ENCODE measurements around the gene PRR9. TPM values are rescaled to one million over a fixed set of nuclear protein-coding genes. Genes with fewer than 3 reads are reported as not detected.

The PRR9 gene
- total RNA-seq, 2 donors from 2014 or later: not detected

DNA sequence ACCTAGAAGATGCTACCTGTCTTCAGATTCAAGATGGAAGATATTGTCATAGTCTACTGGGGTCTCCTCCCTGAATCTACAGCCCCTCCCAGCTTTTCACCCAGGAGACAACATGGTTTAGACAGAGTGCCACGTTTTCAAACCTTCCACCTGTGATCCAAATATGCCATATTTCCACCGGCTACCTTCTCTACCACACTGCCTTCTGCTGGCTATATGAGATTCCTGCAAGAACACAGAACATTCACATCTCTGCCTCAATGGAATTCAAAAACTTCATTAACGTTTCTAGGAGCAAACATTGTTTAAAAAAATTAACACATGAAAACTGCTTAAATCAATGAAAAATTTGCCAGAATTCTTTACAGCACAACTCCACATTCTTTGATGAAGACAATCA is 27.0 kb upstream of the PRR9 start:
- DNase-seq (ENCODE audit: low spot score): no peak
- no peak for TF ChIP-seq CTCF (IDR thresholded peaks at IDR 0.05)

GRCh38 chr1:153192697-153193096 is 24.7 kb upstream of the PRR9 start:
- no peak for TF ChIP-seq CTCF (IDR thresholded peaks at IDR 0.05)
- no peaks in the 10 kb centered on the region for H3K27me3 ChIP-seq (replicated peaks; ENCODE audit: insufficient read depth)
- no peaks in the 10 kb centered on the region for H3K9me3 ChIP-seq
- no peaks in the 10 kb centered on the region for H3K36me3 ChIP-seq
- DNase-seq (ENCODE audit: low spot score) (no peak), ATAC-seq (ENCODE audit: insufficient number of reproducible peaks, low FRiP score, low read depth) (no peak)
- no peak overlapping the region for H3K27ac ChIP-seq
- no peaks in the 10 kb centered on the region for H3K4me1 ChIP-seq (ENCODE audit: control insufficient read depth in 1 of 2, low read depth in 2 of 2)
- H3K4me3 ChIP-seq: no peak overlapping the region

More for the DNA sequence above, 27.0 kb upstream of the PRR9 start:
- no peaks in the 10 kb centered on the region for H3K4me1 ChIP-seq (ENCODE audit: control insufficient read depth in 1 of 2, low read depth in 2 of 2)
- no peak for ATAC-seq (ENCODE audit: insufficient number of reproducible peaks, low FRiP score, low read depth)
- no peaks in the 10 kb centered on the region for H3K9me3 ChIP-seq
- no peaks in the 10 kb centered on the region for H3K27me3 ChIP-seq (replicated peaks; ENCODE audit: insufficient read depth)
- H3K27ac ChIP-seq: no peak overlapping the region
- H3K36me3 ChIP-seq: no peaks in the 10 kb centered on the region
- no peak overlapping the region for H3K4me3 ChIP-seq

- no peak for TF ChIP-seq CTCF (IDR thresholded peaks at IDR 0.05)
- Histone ChIP-seq H3K27me3 (replicated peaks; ENCODE audit: insufficient read depth) (no peaks in the 10 kb centered on the region), H3K36me3 (no peaks in the 10 kb centered on the region), H3K4me3 (no peak overlapping the region), H3K27ac (no peak overlapping the region), H3K9me3 (no peaks in the 10 kb centered on the region), H3K4me1 (ENCODE audit: control insufficient read depth in 1 of 2, low read depth in 2 of 2) (no peaks in the 10 kb centered on the region)
- DNase-seq (ENCODE audit: low spot score): no peak
- ATAC-seq (ENCODE audit: insufficient number of reproducible peaks, low FRiP score, low read depth): no peak
Measured at GRCh38 chr1:153194331-153195050, 22.9 kb upstream of the PRR9 start.

- DNase-seq (ENCODE audit: low spot score) (no peak), ATAC-seq (ENCODE audit: insufficient number of reproducible peaks, low FRiP score, low read depth) (no peak)
- H3K27me3 ChIP-seq (replicated peaks; ENCODE audit: insufficient read depth): no peaks in the 10 kb centered on the region
- no peaks in the 10 kb centered on the region for H3K9me3 ChIP-seq
- no peak overlapping the region for H3K27ac ChIP-seq
- no peaks in the 10 kb centered on the region for H3K4me1 ChIP-seq (ENCODE audit: control insufficient read depth in 1 of 2, low read depth in 2 of 2)
- no peaks in the 10 kb centered on the region for H3K36me3 ChIP-seq
- H3K4me3 ChIP-seq: no peak overlapping the region
- TF ChIP-seq CTCF (IDR thresholded peaks at IDR 0.05): no peak
Measured at GRCh38 chr1:153195216-153195615, 22.2 kb upstream of the PRR9 start.

DNA sequence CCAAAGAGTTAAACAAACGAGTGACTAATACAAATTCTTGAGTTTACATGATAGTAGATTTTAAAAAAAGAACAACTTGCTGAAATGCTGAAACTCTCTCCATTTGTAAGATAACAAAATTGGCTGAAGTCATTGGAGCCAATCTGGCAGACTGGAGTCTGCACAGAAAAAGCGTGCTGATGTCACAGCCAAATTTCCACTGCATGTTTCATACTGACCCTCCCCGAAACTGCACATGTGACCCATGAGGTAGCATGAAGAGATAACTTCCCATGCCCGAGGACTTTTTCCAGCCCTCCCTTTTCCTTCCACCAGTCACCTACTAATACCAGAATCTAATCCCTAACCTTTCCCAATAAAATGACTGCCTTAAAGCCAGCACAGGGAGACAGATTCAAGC is 15.4 kb upstream of the PRR9 start:
- DNase-seq (ENCODE audit: low spot score): no peak
- TF ChIP-seq CTCF (IDR thresholded peaks at IDR 0.05): no peak
- no peak for ATAC-seq (ENCODE audit: insufficient number of reproducible peaks, low FRiP score, low read depth)
- Histone ChIP-seq H3K36me3 (no peaks in the 10 kb centered on the region), H3K27ac (no peak overlapping the region), H3K27me3 (replicated peaks; ENCODE audit: insufficient read depth) (no peaks in the 10 kb centered on the region), H3K4me3 (no peak overlapping the region), H3K4me1 (ENCODE audit: control insufficient read depth in 1 of 2, low read depth in 2 of 2) (no peaks in the 10 kb centered on the region), H3K9me3 (no peaks in the 10 kb centered on the region)
